Astrocyte (in vitro differentiated cells and primary cell): Measurements from ENCODE around the gene CABP1. TPM values are rescaled to one million over a fixed set of nuclear protein-coding genes. Genes with fewer than 3 reads are reported as not detected.

Experiments used
- DNase-seq: peaks from one replicate; pipeline ENCODE4 v3.0.0-alpha.2; 2010; ENCODE audit warnings: low read depth
- FAIRE-seq: peaks from 2 replicates; lab custom pipeline; 2011; peaks lifted over from hg19 to GRCh38; lab: Jason Lieb, UNC
- H2AFZ ChIP-seq: 2 replicates; pipeline ENCODE4 v1.6.0; 2012; ENCODE audit warnings: low read depth, low read length, inconsistent platforms
- H3K27ac ChIP-seq: 2 replicates; pipeline ENCODE4 v1.5.1; 2011; ENCODE audit warnings: low read depth, low read length, inconsistent platforms
- H3K27me3 ChIP-seq: 2 replicates; pipeline ENCODE4 v1.6.0; 2011; ENCODE audit warnings: low read length, inconsistent platforms; ENCODE audit not compliant: insufficient read depth
- H3K36me3 ChIP-seq: 2 replicates; pipeline ENCODE4 v1.5.1; 2011; ENCODE audit warnings: low read length, inconsistent platforms; ENCODE audit not compliant: insufficient read depth
- H3K4me1 ChIP-seq: 2 replicates; pipeline ENCODE4 v1.5.1; 2011; ENCODE audit warnings: low read length, inconsistent platforms; ENCODE audit not compliant: insufficient read depth
- H3K4me2 ChIP-seq: 2 replicates; pipeline ENCODE4 v1.6.0; 2012; ENCODE audit warnings: low read length, inconsistent platforms
- H3K4me3 ChIP-seq: 2 replicates; pipeline ENCODE4 v1.5.1; 2011; ENCODE audit warnings: low read depth, mild to moderate bottlenecking, low read length, inconsistent platforms; ENCODE audit not compliant: insufficient read depth
- H3K79me2 ChIP-seq: 2 replicates; pipeline ENCODE4 v1.6.0; 2012; ENCODE audit warnings: mild to moderate bottlenecking, low read length, inconsistent platforms; ENCODE audit not compliant: insufficient read depth
- H3K9ac ChIP-seq: 2 replicates; pipeline ENCODE4 v1.6.0; 2012; ENCODE audit warnings: mild to moderate bottlenecking, low read length, inconsistent platforms
- H3K9me3 ChIP-seq: 2 replicates; pipeline ENCODE4 v1.5.1; 2012; ENCODE audit warnings: low read depth, mild to moderate bottlenecking, low read length, inconsistent platforms; ENCODE audit not compliant: insufficient read depth
- H4K20me1 ChIP-seq: 2 replicates; pipeline ENCODE4 v1.6.0; 2012; ENCODE audit warnings: low read length, inconsistent platforms; ENCODE audit not compliant: insufficient read depth
- H3K27ac Mint-ChIP-seq: one replicate; pipeline ENCODE4 v1.8.0; 2021; ENCODE audit warnings: mild to moderate bottlenecking, mixed read lengths; ENCODE audit not compliant: unreplicated experiment
- H3K27me3 Mint-ChIP-seq: one replicate; pipeline ENCODE4 v1.8.0; 2021; ENCODE audit warnings: low read depth, mixed read lengths; ENCODE audit not compliant: unreplicated experiment
- H3K36me3 Mint-ChIP-seq: one replicate; pipeline ENCODE4 v1.8.0; 2021; ENCODE audit warnings: low read depth, mixed read lengths; ENCODE audit not compliant: unreplicated experiment
- H3K4me1 Mint-ChIP-seq: one replicate; pipeline ENCODE4 v1.8.0; 2021; ENCODE audit warnings: low read depth, mixed read lengths; ENCODE audit not compliant: unreplicated experiment
- H3K4me3 Mint-ChIP-seq: one replicate; pipeline ENCODE4 v1.8.0; 2021; ENCODE audit warnings: mild to moderate bottlenecking, moderate library complexity, mixed read lengths; ENCODE audit not compliant: unreplicated experiment
- H3K9me3 Mint-ChIP-seq: one replicate; pipeline ENCODE4 v1.8.0; 2021; ENCODE audit warnings: mild to moderate bottlenecking, mixed read lengths; ENCODE audit not compliant: unreplicated experiment
- EZH2 ChIP-seq: IDR thresholded peaks from 2 replicates; pipeline ENCODE4 v1.6.1; 2012; ENCODE audit warnings: mild to moderate bottlenecking, low read length, inconsistent platforms; ENCODE audit not compliant: insufficient read depth
- total RNA-seq: library from RNA; stranded (reverse); gene quantifications from 2 replicates; pipeline ENCODE4 v1.2.1, GENCODE V29; 2021
- TF ChIP-seq, protein P1 (sequence below): IDR thresholded peaks from 2 replicates; pipeline ENCODE4 v1.5.1; 2011; ENCODE audit warnings: low read depth, mild to moderate bottlenecking, inconsistent platforms, low read length, moderate library complexity; ENCODE audit not compliant: insufficient read depth

CABP1 gene
- total RNA-seq, 1 donor from 2014 or later = 0.30 TPM

DNA sequence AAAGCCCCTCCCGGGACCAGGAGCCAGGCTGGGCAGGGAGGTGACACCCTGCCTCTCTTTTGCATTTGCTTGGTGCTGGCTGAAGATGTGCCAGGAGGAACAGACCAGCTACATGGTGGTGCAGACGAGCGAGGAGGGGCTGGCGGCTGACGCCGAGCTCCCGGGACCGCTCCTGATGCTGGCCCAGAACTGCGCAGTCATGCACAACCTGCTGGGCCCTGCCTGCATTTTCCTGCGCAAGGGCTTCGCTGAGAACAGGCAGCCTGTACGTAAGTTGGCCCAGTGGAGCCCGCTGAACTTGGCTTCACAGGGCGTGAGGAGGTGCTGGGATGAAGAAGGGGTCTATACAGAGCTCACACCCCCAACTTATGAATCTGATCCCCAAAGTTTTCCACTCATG lies 15.6 kb downstream of the CABP1 start:
- no peak overlapping the region for H3K4me3 ChIP-seq
- H3K9me3 ChIP-seq = no peaks in the 10 kb centered on the region
- FAIRE-seq = no peak
- peaks cover 30% of the 10 kb centered on the region for H3K27me3 Mint-ChIP-seq
- no peaks in the 10 kb centered on the region for H3K36me3 Mint-ChIP-seq
- H4K20me1 ChIP-seq = no peaks in the 10 kb centered on the region
- H3K36me3 ChIP-seq = no peaks in the 10 kb centered on the region
- no peak overlapping the region for H3K9ac ChIP-seq
- H3K27me3 ChIP-seq = peaks cover 24% of the 10 kb centered on the region
- no peaks in the 10 kb centered on the region for H3K4me1 ChIP-seq
- no peak overlapping the region for H3K27ac ChIP-seq
- no peaks in the 10 kb centered on the region for H3K4me1 Mint-ChIP-seq
- no peak overlapping the region for H3K4me2 ChIP-seq
- H3K4me3 Mint-ChIP-seq = no peak overlapping the region
- H3K27ac Mint-ChIP-seq = no peak overlapping the region
- no peak overlapping the region for H2AFZ ChIP-seq
- H3K9me3 Mint-ChIP-seq = peaks cover 2% of the 10 kb centered on the region
- no peak for TF ChIP-seq EZH2
- TF ChIP-seq, protein P1, sequence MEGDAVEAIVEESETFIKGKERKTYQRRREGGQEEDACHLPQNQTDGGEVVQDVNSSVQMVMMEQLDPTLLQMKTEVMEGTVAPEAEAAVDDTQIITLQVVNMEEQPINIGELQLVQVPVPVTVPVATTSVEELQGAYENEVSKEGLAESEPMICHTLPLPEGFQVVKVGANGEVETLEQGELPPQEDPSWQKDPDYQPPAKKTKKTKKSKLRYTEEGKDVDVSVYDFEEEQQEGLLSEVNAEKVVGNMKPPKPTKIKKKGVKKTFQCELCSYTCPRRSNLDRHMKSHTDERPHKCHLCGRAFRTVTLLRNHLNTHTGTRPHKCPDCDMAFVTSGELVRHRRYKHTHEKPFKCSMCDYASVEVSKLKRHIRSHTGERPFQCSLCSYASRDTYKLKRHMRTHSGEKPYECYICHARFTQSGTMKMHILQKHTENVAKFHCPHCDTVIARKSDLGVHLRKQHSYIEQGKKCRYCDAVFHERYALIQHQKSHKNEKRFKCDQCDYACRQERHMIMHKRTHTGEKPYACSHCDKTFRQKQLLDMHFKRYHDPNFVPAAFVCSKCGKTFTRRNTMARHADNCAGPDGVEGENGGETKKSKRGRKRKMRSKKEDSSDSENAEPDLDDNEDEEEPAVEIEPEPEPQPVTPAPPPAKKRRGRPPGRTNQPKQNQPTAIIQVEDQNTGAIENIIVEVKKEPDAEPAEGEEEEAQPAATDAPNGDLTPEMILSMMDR = no peak
- H3K79me2 ChIP-seq = no peaks in the 10 kb centered on the region
- no peak for DNase-seq

DNA sequence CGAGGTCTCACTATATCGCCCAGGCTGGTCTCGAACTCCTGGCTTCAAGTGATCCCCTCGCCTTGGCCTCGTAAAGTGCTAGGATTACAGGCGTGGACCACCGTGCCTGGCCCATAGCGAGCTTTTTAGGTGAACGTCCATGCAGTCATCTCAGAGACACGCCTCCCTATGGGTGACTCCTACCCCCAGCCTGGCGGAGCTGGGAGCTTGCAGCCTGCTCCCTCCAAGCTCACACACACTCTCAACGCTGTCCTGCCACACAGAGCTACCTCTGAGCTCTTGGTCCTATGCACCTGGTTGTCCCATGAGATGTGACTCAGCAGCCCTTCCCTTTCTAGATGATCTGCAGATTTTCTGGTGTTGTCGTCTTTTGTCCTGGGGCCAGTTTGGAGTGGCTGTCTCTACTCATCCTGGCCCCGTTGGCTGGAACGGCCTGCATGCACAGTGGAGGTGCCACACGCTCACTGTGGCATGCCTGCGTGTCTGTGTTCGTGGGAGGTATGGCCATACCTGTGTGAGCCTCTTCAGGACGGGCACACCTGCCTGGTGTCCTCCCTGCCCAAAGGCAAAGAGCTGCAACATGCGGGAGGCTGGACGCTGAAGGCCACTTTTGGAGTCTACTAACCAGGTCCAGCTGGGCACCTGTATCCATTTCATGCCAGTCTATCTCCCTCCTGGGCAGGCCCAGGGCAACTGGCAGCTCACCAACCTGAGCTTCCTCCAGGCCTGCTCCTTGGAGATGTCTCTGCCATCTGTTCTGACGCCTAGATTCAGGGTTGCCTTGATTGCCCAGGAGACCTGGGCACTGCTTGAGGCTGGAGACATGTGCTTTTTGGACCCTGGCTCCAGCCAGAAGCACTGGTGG lies 18.1 kb downstream of the CABP1 start:
- Histone ChIP-seq H3K9ac (no peak overlapping the region), H3K27me3 (peaks cover 2% of the 10 kb centered on the region), H3K9me3 (no peaks in the 10 kb centered on the region), H3K36me3 (no peaks in the 10 kb centered on the region), H4K20me1 (no peaks in the 10 kb centered on the region), H3K27ac (no peak overlapping the region), H3K4me2 (no peak overlapping the region), H3K4me1 (no peaks in the 10 kb centered on the region), H3K4me3 (no peak overlapping the region), H3K79me2 (no peaks in the 10 kb centered on the region), H2AFZ (no peak overlapping the region)
- H3K27ac Mint-ChIP-seq = no peak overlapping the region
- FAIRE-seq (no peak), DNase-seq (no peak)
- peaks cover 2% of the 10 kb centered on the region for H3K9me3 Mint-ChIP-seq
- H3K27me3 Mint-ChIP-seq = peaks cover 26% of the 10 kb centered on the region
- no peaks in the 10 kb centered on the region for H3K4me1 Mint-ChIP-seq
- H3K36me3 Mint-ChIP-seq = no peaks in the 10 kb centered on the region
- no peak for TF ChIP-seq EZH2
- TF ChIP-seq, protein P1 = no peak
- no peak overlapping the region for H3K4me3 Mint-ChIP-seq

DNA sequence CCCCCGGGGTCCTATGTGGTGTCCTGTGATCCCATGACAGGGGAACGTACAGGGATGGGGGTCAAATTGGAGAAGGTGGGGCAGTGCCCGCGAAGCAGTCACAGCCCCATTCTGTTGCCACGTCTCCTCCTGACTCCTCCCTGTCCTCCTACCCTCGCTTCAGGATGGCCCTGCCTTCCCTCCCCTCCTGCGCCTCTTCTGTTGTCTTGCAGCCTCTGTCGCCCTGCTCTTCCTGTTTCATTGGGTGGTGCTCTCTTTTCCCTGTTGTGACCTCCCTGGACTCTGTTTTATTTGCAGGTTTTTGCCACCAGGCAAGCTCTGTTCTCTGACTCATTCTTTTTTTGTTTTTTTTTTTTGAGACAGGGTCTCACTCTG lies 18.7 kb downstream of the CABP1 start:
- DNase-seq (no peak), FAIRE-seq (no peak)
- no peak overlapping the region for H3K27ac Mint-ChIP-seq
- Histone ChIP-seq H3K9me3 (no peaks in the 10 kb centered on the region), H3K36me3 (no peaks in the 10 kb centered on the region), H3K4me2 (no peak overlapping the region), H3K27me3 (peaks cover under 1% of the 10 kb centered on the region), H3K79me2 (no peaks in the 10 kb centered on the region), H3K9ac (no peak overlapping the region), H4K20me1 (no peaks in the 10 kb centered on the region), H3K27ac (no peak overlapping the region), H3K4me1 (no peaks in the 10 kb centered on the region), H2AFZ (no peak overlapping the region), H3K4me3 (no peak overlapping the region)
- H3K4me1 Mint-ChIP-seq = no peaks in the 10 kb centered on the region
- H3K4me3 Mint-ChIP-seq = no peak overlapping the region
- H3K9me3 Mint-ChIP-seq = peaks cover 2% of the 10 kb centered on the region
- no peak for TF ChIP-seq EZH2
- TF ChIP-seq, protein P1 = no peak
- no peaks in the 10 kb centered on the region for H3K36me3 Mint-ChIP-seq
- peaks cover 32% of the 10 kb centered on the region for H3K27me3 Mint-ChIP-seq
